ENCODE data around the gene ECE2.

ECE2 gene

GRCh38 chr3:184235381-184236032 lies 40.3 kb upstream of the ECE2 start:
- Histone ChIP-seq H3K27ac (no peak overlapping the region), H3K4me3 (ENCODE audit: low read depth, low read length) (no peak overlapping the region), H3K27me3 (replicated peaks) (peaks cover 23% of the 10 kb centered on the region), H3K36me3 (replicated peaks) (no peaks in the 10 kb centered on the region)
- in situ Hi-C loops (cut with HindIII; ENCODE audit: low pct_ligation_motif_present, low sequenced_read_pairs) = no loop called here
- TF ChIP-seq CTCF (IDR thresholded peaks at IDR 0.05; ENCODE audit: low read depth, low read length, missing control alignments) = no peak
- DNase-seq = no peak

GRCh38 chr3:184236033-184236410 lies 39.8 kb upstream of the ECE2 start:
- peaks cover 18% of the 10 kb centered on the region for H3K27me3 ChIP-seq (replicated peaks)
- TF ChIP-seq CTCF (IDR thresholded peaks at IDR 0.05; ENCODE audit: low read depth, low read length, missing control alignments) = no peak
- no peak overlapping the region for H3K27ac ChIP-seq
- no peak overlapping the region for H3K4me3 ChIP-seq (ENCODE audit: low read depth, low read length)
- no peaks in the 10 kb centered on the region for H3K36me3 ChIP-seq (replicated peaks)
- DNase-seq = no peak
- in situ Hi-C loops (cut with HindIII; ENCODE audit: low pct_ligation_motif_present, low sequenced_read_pairs) = no loop called here

DNA sequence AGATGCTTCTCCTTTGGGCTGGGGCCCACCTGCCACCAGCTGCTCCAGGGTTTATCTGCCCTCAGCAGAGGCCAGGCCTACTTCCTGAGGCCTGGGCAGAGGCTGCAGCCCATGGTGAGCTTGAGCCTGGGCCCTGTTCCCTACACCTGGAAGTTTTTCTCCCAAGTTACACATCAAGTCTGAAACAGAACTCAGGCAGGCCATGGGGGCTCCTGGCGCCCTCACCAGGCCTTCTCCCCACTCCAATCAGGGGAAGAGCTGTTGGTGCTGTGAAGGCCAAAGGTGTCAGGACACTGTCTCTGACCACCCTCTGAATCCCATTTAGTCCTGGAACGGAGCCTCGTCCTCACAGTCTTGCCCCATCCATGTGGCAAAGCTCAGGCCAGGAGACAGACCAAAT lies 39.2 kb upstream of the ECE2 start:
- H3K27me3 ChIP-seq (replicated peaks) = peaks cover 12% of the 10 kb centered on the region
- TF ChIP-seq CTCF (IDR thresholded peaks at IDR 0.05; ENCODE audit: low read depth, low read length, missing control alignments) = no peak
- in situ Hi-C loops (cut with HindIII; ENCODE audit: low pct_ligation_motif_present, low sequenced_read_pairs) = no loop called here
- H3K4me3 ChIP-seq (ENCODE audit: low read depth, low read length) = no peak overlapping the region
- no peak overlapping the region for H3K27ac ChIP-seq
- DNase-seq = no peak
- no peaks in the 10 kb centered on the region for H3K36me3 ChIP-seq (replicated peaks)

- in situ Hi-C loops (cut with HindIII; ENCODE audit: low pct_ligation_motif_present, low sequenced_read_pairs) = no loop called here
- Histone ChIP-seq H3K4me3 (ENCODE audit: low read depth, low read length) (no peak overlapping the region), H3K27me3 (replicated peaks) (peaks cover 8% of the 10 kb centered on the region), H3K27ac (no peak overlapping the region), H3K36me3 (replicated peaks) (peaks cover 3% of the 10 kb centered on the region)
- no peak for TF ChIP-seq CTCF (IDR thresholded peaks at IDR 0.05; ENCODE audit: low read depth, low read length, missing control alignments)
- no peak for DNase-seq
These were observed 38.6 kb upstream of the ECE2 start for GRCh38 chr3:184237211-184237610.

DNA sequence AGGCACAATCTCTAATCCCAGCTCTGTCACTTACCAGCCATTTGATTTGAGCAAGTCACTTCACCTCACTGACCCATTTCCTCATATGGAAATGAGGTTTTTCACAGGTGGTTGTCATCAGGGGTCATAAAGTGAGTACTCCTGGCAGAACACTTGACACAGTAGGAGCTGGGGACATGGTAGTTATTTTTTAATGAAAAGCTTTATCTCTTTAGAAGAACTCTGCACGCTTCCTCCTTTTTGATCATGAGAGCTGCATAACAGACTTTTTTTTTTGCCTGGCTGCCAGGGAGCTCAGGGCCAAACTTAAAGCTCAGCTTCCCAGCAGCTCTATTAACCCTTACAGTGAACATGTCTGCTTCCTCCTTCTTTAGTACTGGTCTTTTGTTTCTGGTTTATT lies 38.0 kb upstream of the ECE2 start:
- Histone ChIP-seq H3K36me3 (replicated peaks) (peaks cover 7% of the 10 kb centered on the region), H3K27ac (no peak overlapping the region), H3K27me3 (replicated peaks) (peaks cover 2% of the 10 kb centered on the region), H3K4me3 (ENCODE audit: low read depth, low read length) (no peak overlapping the region)
- in situ Hi-C loops (cut with HindIII; ENCODE audit: low pct_ligation_motif_present, low sequenced_read_pairs) = no loop called here
- TF ChIP-seq CTCF (IDR thresholded peaks at IDR 0.05; ENCODE audit: low read depth, low read length, missing control alignments) = no peak
- no peak for DNase-seq

GRCh38 chr3:184238246-184238818 lies 37.5 kb upstream of the ECE2 start:
- TF ChIP-seq CTCF (IDR thresholded peaks at IDR 0.05; ENCODE audit: low read depth, low read length, missing control alignments) = no peak
- in situ Hi-C loops (cut with HindIII; ENCODE audit: low pct_ligation_motif_present, low sequenced_read_pairs) = no loop called here
- DNase-seq = no peak
- H3K27me3 ChIP-seq (replicated peaks) = no peaks in the 10 kb centered on the region
- no peak overlapping the region for H3K4me3 ChIP-seq (ENCODE audit: low read depth, low read length)
- H3K27ac ChIP-seq = no peak overlapping the region
- H3K36me3 ChIP-seq (replicated peaks) = peaks cover 13% of the 10 kb centered on the region
